HepG2 (cell line): ENCODE measurements around the gene SETD1A. TPM values are rescaled to one million over a fixed set of nuclear protein-coding genes. Genes with fewer than 3 reads are reported as not detected.

Experiments used
- ATF7-NPFF ChIP-seq: sonication (generic); formaldehyde crosslinking; IDR thresholded peaks from 2 replicates; pipeline ENCODE4 v1.8.1; 2023; ENCODE audit warnings: mild to moderate bottlenecking, low read depth, missing genetic modification reagents, moderate library complexity
- CHD4 ChIP-seq: fragments of 200-600 bp; sonication (generic); IDR thresholded peaks from 2 replicates; pipeline ENCODE4 v1.7.0; 2017; ENCODE audit warnings: mild to moderate bottlenecking, low read length, borderline replicate concordance
- CSRNP2 ChIP-seq: sonication (generic); formaldehyde crosslinking; conservative IDR thresholded peaks from 2 replicates; pipeline ENCODE4 v1.8.0; 2022; ENCODE audit warnings: low read depth, missing genetic modification reagents
- FOSL2 ChIP-seq: sonication (generic); formaldehyde crosslinking; IDR thresholded peaks from 2 replicates; pipeline ENCODE4 v1.4.0; 2020; ENCODE audit warnings: missing genetic modification reagents
- KLF6 ChIP-seq: IDR thresholded peaks from 2 replicates; pipeline ENCODE4 v1.8.0; 2016; ENCODE audit warnings: missing biosample characterization, missing genetic modification reagents
- NFRKB ChIP-seq: fragments of 450-650 bp; IDR thresholded peaks from 2 replicates; pipeline ENCODE4 v1.6.1; 2017
- REST ChIP-seq, 2 experiments: IDR thresholded peaks; 2 replicates each; pipeline ENCODE4 v1.6.1; 2011 to 2012; ENCODE audit warnings: low read length in 2 of 2, borderline replicate concordance in 1 of 2, low read depth in 1 of 2, mild to moderate bottlenecking in 1 of 2, moderate library complexity in 1 of 2
- ZBTB38 ChIP-seq: sonication (generic); formaldehyde crosslinking; IDR thresholded peaks from 2 replicates; pipeline ENCODE4 v1.5.1; 2020; ENCODE audit warnings: mild to moderate bottlenecking, missing genetic modification reagents
- ZNF101 ChIP-seq: sonication (generic); formaldehyde crosslinking; IDR thresholded peaks from 2 replicates; pipeline ENCODE4 v1.4.0; 2020; ENCODE audit warnings: mild to moderate bottlenecking, low read depth, missing genetic modification reagents, borderline replicate concordance
- ZNF142 ChIP-seq: sonication (generic); formaldehyde crosslinking; IDR thresholded peaks from 2 replicates; pipeline ENCODE4 v1.4.0; 2020; ENCODE audit warnings: missing genetic modification reagents
- ZNF546 ChIP-seq: sonication (generic); formaldehyde crosslinking; conservative IDR thresholded peaks from 2 replicates; pipeline ENCODE4 v1.8.1; 2023; ENCODE audit warnings: mild to moderate bottlenecking, missing genetic modification reagents
- ZNF687 ChIP-seq: sonication (generic); formaldehyde crosslinking; IDR thresholded peaks from 2 replicates; pipeline ENCODE4 v1.5.1; 2020; ENCODE audit warnings: mild to moderate bottlenecking, missing genetic modification reagents, moderate library complexity
- ZSCAN12 ChIP-seq: sonication (generic); formaldehyde crosslinking; IDR thresholded peaks from 2 replicates; pipeline ENCODE4 v1.9.0; 2021; ENCODE audit warnings: mild to moderate bottlenecking, missing genetic modification reagents
- polyA plus RNA-seq, 8 experiments: library from polyadenylated mRNA; depleted of rRNA in 3 of 8; stranded (reverse) in 7 of 8; unstranded in 1 of 8; fragments of >200 nt; fragmentation: Illumina TruSeq in 4 of 8; extraction: Trizol in 4 of 8; gene quantifications; 2 replicates each; pipeline versions ENCODE4 v1.2.1 to v1.2.3, GENCODE V29; 2011 to 2016; ENCODE audit warnings: low read depth in 4 of 8, missing spikeins in 1 of 8, mixed read lengths in 1 of 8; ENCODE audit not compliant: insufficient read depth in 1 of 8
- total RNA-seq, 5 experiments: library from RNA; depleted of rRNA; stranded (reverse); fragments of >200 nt; fragmentation: Illumina TruSeq; extraction: Trizol; gene quantifications; 2 replicates each; pipeline ENCODE4 v1.2.3, GENCODE V29; 2016; ENCODE audit warnings: low read depth in 1 of 5

The SETD1A gene
- total and polyA plus RNA-seq, 2 of the 13 experiments (the other 11 are each of a cell fraction or from before 2014, with no cell fraction given), result 3.8 to 5.6 TPM

- TF ChIP-seq ZNF142 (CRISPR knock-in tag) (no peak), ZSCAN12 (no peak), FOSL2 (peak; percentile 33; the same call in 1 of the 2 replicates), ZBTB38 (CRISPR knock-in tag) (peak; percentile 4; the same call in 1 of the 2 replicates), NFRKB (no peak), CSRNP2 (CRISPR knock-in tag) (no peak), REST (IDR thresholded peaks at IDR 0.05; ENCODE audit: borderline replicate concordance in 1 of 2, low read depth in 1 of 2, low read length in 2 of 2) (no peak), ZNF101 (no peak), KLF6 (CRISPR knock-in tag) (0 out of 2 replicates have a peak, but pooled peaks have one; percentile 30), ZNF687 (CRISPR knock-in tag) (peak; percentile 90), ZNF546 (no peak; the same call in 1 of the 2 replicates), CHD4 (no peak; the same call in 1 of the 2 replicates), ATF7-NPFF (CRISPR knock-in tag) (peak; percentile 42; the same call in 1 of the 2 replicates)
Measured at GRCh38 chr16:30953511-30954124, 3.9 kb upstream of the SETD1A start (continued).
